Fibroblast of lung (primary cell): ENCODE measurements around the gene SIX3. TPM values are rescaled to one million over a fixed set of nuclear protein-coding genes. Genes with fewer than 3 reads are reported as not detected.

Experiments
- DNase-seq, 2 donors: peaks; one replicate each; pipeline versions ENCODE4 v3.0.0 to v3.0.0-alpha.2; 2010; ENCODE audit warnings: low read depth in 2 of 2
- H2AFZ ChIP-seq: 2 replicates; pipeline ENCODE4 v1.5.1; 2012; ENCODE audit warnings: low read length, control low read depth, inconsistent platforms
- H3K27ac ChIP-seq: 2 replicates; pipeline ENCODE4 v1.5.1; 2011; ENCODE audit warnings: low read length, control low read depth; ENCODE audit not compliant: insufficient read depth
- H3K27me3 ChIP-seq: 2 replicates; pipeline ENCODE4 v1.5.1; 2011; ENCODE audit warnings: mild to moderate bottlenecking, low read length; ENCODE audit not compliant: control insufficient read depth, insufficient read depth
- H3K36me3 ChIP-seq: 2 replicates; pipeline ENCODE4 v1.5.1; 2011; ENCODE audit warnings: low read length; ENCODE audit not compliant: control insufficient read depth, insufficient read depth
- H3K4me1 ChIP-seq: 2 replicates; pipeline ENCODE4 v1.5.1; 2011; ENCODE audit warnings: low read length; ENCODE audit not compliant: control insufficient read depth, insufficient read depth; ENCODE audit errors: extremely low read depth
- H3K4me2 ChIP-seq: 2 replicates; pipeline ENCODE4 v1.5.1; 2011; ENCODE audit warnings: low read length, control low read depth; ENCODE audit not compliant: insufficient read depth; ENCODE audit errors: extremely low read depth
- H3K4me3 ChIP-seq, 4 experiments: fragments of 200-600 bp in 1 of 4; sonication (generic) in 1 of 4; replicated peaks in 1 of 4; 2 replicates each; pipeline ENCODE4 v1.5.1; 2011 to 2016; ENCODE audit warnings: low read length in 4 of 4, low read depth in 3 of 4, mild to moderate bottlenecking in 3 of 4, control low read depth in 2 of 4, inconsistent platforms in 1 of 4, mixed read lengths in 1 of 4; ENCODE audit not compliant: insufficient read depth in 1 of 4; ENCODE audit errors: control extremely low read depth in 1 of 4
- H3K79me2 ChIP-seq: 2 replicates; pipeline ENCODE4 v1.5.1; 2012; ENCODE audit warnings: mild to moderate bottlenecking, low read length, inconsistent platforms; ENCODE audit not compliant: control insufficient read depth, insufficient read depth
- H3K9ac ChIP-seq: 2 replicates; pipeline ENCODE4 v1.5.1; 2011; ENCODE audit warnings: mild to moderate bottlenecking, low read length, control low read depth; ENCODE audit not compliant: insufficient read depth
- H3K9me3 ChIP-seq: 2 replicates; pipeline ENCODE4 v1.5.1; 2012; ENCODE audit warnings: low read depth, low read length; ENCODE audit not compliant: control insufficient read depth, insufficient read depth
- H4K20me1 ChIP-seq: 2 replicates; pipeline ENCODE4 v1.5.1; 2011; ENCODE audit warnings: low read length; ENCODE audit not compliant: control insufficient read depth, insufficient read depth; ENCODE audit errors: extremely low read depth
- EZH2 ChIP-seq: IDR thresholded peaks from 2 replicates; pipeline ENCODE4 v1.5.1; 2012; ENCODE audit warnings: low read length, control low read depth, mild to moderate bottlenecking; ENCODE audit errors: missing control alignments
- polyA plus RNA-seq, 2 donors: library from polyadenylated mRNA; depleted of rRNA in 1 of 2; stranded (reverse) in 1 of 2; unstranded in 1 of 2; fragments of >200 nt; gene quantifications; 2 replicates each; pipeline ENCODE4 v1.2.1, GENCODE V29; 2011 to 2012; ENCODE audit warnings: missing spikeins in 1 of 2
- total RNA-seq: library from RNA; depleted of rRNA; stranded (reverse); fragments of >200 nt; gene quantifications from 2 replicates; pipeline ENCODE4 v1.2.1, GENCODE V29; 2014
- TF ChIP-seq, protein P1 (sequence below), 2 donors: IDR thresholded peaks in 1 of 2; conservative IDR thresholded peaks in 1 of 2; 1 replicate in 1 of 2; 2 replicates in 1 of 2; pipeline ENCODE4 v1.5.1; 2011 to 2012; ENCODE audit warnings: low read length in 2 of 2, control low read depth in 1 of 2, inconsistent platforms in 1 of 2, low read depth in 1 of 2, mild to moderate bottlenecking in 1 of 2

The SIX3 gene
- total and polyA plus RNA-seq, 2 donors (not counting 1 experiment from before 2014, with no cell fraction given), result not detected

DNA sequence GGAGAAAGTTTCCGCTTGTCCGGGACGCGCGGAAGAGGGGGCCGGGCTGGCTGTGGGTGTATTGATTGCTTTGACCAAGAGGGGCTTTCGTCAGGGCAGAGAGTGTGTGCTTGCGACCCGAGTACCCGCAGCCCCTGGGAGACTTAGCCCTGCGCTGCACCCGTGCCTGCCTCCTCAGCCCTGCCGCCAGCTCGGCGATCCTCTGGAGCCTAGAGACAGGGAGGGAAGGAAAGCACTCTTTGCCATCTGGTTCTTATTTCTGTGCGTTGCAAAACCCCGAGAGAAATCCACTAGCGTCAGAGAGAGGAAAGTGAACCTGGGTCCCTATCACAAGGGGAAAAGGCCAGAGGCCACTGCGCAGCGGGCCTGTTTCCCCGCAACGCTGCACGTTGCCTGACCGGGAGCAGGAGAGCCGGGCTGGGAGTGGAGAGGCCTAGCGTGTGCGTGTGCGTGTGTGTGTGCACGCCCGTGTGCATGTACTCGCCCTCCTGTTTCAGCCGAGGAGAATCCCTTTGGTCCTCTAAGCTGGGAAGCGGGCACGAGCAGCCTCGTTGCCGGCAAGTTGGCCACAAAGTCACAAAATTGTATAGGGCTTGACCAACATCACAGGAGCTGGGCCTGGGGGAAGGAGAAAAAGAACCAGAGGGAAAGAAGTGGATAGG lies 1.7 kb downstream of the SIX3 start:
- Histone ChIP-seq H3K4me3 (no peak overlapping the region), H4K20me1 (no peaks in the 10 kb centered on the region), H3K27me3 (peaks cover 87% of the 10 kb centered on the region), H3K36me3 (no peaks in the 10 kb centered on the region), H3K4me2 (no peak overlapping the region), H3K9me3 (no peaks in the 10 kb centered on the region), H3K27ac (no peak overlapping the region), H3K9ac (no peak overlapping the region), H3K4me1 (no peaks in the 10 kb centered on the region), H2AFZ (no peak overlapping the region), H3K79me2 (no peaks in the 10 kb centered on the region)
- no peak for DNase-seq
- TF ChIP-seq EZH2, result no peak
- TF ChIP-seq, protein P1, sequence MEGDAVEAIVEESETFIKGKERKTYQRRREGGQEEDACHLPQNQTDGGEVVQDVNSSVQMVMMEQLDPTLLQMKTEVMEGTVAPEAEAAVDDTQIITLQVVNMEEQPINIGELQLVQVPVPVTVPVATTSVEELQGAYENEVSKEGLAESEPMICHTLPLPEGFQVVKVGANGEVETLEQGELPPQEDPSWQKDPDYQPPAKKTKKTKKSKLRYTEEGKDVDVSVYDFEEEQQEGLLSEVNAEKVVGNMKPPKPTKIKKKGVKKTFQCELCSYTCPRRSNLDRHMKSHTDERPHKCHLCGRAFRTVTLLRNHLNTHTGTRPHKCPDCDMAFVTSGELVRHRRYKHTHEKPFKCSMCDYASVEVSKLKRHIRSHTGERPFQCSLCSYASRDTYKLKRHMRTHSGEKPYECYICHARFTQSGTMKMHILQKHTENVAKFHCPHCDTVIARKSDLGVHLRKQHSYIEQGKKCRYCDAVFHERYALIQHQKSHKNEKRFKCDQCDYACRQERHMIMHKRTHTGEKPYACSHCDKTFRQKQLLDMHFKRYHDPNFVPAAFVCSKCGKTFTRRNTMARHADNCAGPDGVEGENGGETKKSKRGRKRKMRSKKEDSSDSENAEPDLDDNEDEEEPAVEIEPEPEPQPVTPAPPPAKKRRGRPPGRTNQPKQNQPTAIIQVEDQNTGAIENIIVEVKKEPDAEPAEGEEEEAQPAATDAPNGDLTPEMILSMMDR (conservative IDR thresholded peaks at IDR 0.05 in 1 of 2, IDR thresholded peaks at IDR 0.05 in 1 of 2; ENCODE audit: low read depth in 1 of 2, low read length in 2 of 2), result no peak

DNA sequence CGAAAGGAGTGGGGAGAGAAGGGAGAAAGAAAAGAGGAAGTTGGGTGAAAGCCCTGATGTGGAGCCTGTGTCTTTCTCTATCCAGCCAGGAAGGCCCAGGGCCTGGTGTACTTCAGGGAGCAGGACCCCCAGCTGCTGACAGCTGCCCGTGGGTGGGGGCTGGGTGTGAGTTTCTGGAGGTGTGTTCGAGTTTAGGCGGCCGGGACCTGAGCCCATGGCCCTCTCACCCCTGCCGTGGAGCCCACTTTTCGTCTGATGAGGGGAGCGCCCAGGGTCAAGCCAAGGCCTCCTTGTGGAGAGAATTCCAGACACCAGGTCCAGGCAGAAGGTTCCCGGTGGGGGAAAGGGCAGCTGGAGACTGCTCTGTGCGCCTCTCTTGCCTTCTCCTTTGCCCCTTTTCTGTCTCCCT lies 2.2 kb downstream of the SIX3 start:
- no peak for TF ChIP-seq EZH2
- TF ChIP-seq, protein P1 (conservative IDR thresholded peaks at IDR 0.05 in 1 of 2, IDR thresholded peaks at IDR 0.05 in 1 of 2; ENCODE audit: low read depth in 1 of 2, low read length in 2 of 2), result no peak
- H3K79me2 ChIP-seq, result no peaks in the 10 kb centered on the region
- DNase-seq, result no peak
- H3K27me3 ChIP-seq, result peaks cover 87% of the 10 kb centered on the region
- H3K9ac ChIP-seq, result no peak overlapping the region
- no peaks in the 10 kb centered on the region for H4K20me1 ChIP-seq
- no peaks in the 10 kb centered on the region for H3K4me1 ChIP-seq
- no peaks in the 10 kb centered on the region for H3K9me3 ChIP-seq
- H2AFZ ChIP-seq, result no peak overlapping the region
- no peaks in the 10 kb centered on the region for H3K36me3 ChIP-seq
- H3K4me3 ChIP-seq, result no peak overlapping the region
- no peak overlapping the region for H3K27ac ChIP-seq
- H3K4me2 ChIP-seq, result no peak overlapping the region

DNA sequence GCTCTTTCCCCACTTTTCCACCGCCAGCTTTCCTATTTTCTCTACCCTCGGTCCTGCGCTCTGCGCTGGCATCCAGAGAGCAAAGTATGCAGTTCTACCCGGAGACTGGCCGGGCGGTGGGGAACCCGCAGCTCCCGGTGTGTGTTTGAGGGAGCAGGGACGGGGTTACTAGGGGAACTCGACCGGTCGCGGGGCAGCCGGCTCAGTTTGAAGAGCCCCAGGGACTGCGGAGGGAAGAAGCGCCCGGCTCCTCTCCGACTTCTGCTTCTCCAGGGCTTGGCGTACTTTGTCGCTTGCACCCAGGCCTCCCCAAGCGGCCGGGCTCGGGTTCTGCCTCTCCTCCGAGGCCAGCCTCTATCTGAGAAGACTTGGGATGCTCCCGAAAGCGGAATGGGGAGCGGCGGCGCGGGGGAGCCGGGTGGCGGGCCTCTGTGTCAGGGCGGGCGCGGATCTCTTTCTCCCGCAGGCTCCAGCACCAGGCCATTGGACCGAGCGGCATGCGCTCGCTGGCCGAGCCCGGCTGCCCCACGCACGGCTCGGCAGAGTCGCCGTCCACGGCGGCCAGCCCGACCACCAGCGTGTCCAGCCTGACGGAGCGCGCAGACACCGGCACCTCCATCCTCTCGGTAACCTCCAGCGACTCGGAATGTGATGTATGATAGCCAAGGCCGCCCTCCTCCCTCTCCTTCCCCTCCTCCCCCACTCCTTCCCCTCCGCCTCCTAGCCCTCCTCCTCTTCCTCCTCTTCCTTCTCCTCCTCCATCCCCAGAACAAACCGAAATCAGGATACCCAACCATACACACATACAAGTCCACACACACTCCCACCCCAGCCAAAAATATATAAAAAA lies 2.8 kb downstream of the SIX3 start:
- no peak overlapping the region for H3K9ac ChIP-seq
- no peaks in the 10 kb centered on the region for H4K20me1 ChIP-seq
- H3K27me3 ChIP-seq, result peaks cover 88% of the 10 kb centered on the region
- H3K4me1 ChIP-seq, result no peaks in the 10 kb centered on the region
- no peak overlapping the region for H3K27ac ChIP-seq
- H3K9me3 ChIP-seq, result no peaks in the 10 kb centered on the region
- no peak overlapping the region for H2AFZ ChIP-seq
- no peaks in the 10 kb centered on the region for H3K79me2 ChIP-seq
- no peak for DNase-seq
- no peaks in the 10 kb centered on the region for H3K36me3 ChIP-seq
- peak overlapping the region; percentile 5 for H3K4me2 ChIP-seq
- H3K4me3 ChIP-seq, result no peak overlapping the region
- TF ChIP-seq EZH2, result peak; percentile 86
- TF ChIP-seq, protein P1 (conservative IDR thresholded peaks at IDR 0.05 in 1 of 2, IDR thresholded peaks at IDR 0.05 in 1 of 2; ENCODE audit: low read depth in 1 of 2, low read length in 2 of 2), result no peak
